ENCODE measurements around the gene ATP9A.

DNA sequence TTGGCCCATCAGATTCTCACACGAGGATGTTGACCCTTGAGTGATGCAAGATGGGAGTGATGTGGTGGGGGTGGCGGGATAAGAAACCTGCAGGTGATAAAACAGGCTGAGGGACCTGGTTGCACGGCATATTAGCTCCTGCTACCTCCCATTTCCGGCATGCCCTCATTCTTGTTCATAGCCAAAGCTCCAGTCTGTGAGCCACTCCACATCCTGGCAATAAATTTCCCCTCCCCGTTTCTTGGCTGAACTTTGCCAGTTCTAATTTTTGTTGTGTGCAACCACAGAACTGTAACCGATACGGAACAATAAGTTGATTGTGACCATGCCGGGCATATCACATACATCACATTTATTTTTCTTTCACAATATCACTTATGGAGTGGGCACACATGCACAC lies 184.1 kb downstream of the ATP9A start:
- TF ChIP-seq CTCF (IDR thresholded peaks at IDR 0.05) (no peak), POLR2A (IDR thresholded peaks at IDR 0.05) (no peak), POLR2AphosphoS5 (IDR thresholded peaks at IDR 0.05) (no peak)
